Osteoblast (primary cell): Measurements from ENCODE around the gene TMPRSS13. TPM values are rescaled to one million over a fixed set of nuclear protein-coding genes. Genes with fewer than 3 reads are reported as not detected.

Experiments
- DNase-seq: peaks from one replicate; pipeline ENCODE4 v3.0.0; 2011; ENCODE audit warnings: low spot score, mixed read lengths; ENCODE audit not compliant: insufficient read length; ENCODE audit errors: missing footprints
- H2AFZ ChIP-seq: 2 replicates; pipeline ENCODE4 v1.6.0; 2011; ENCODE audit warnings: mild to moderate bottlenecking, low read length
- H3K27ac ChIP-seq: 2 replicates; pipeline ENCODE4 v1.5.1; 2011; ENCODE audit warnings: mild to moderate bottlenecking, low read depth, low read length, moderate library complexity
- H3K27me3 ChIP-seq: 2 replicates; pipeline ENCODE4 v1.6.0; 2012; ENCODE audit warnings: mild to moderate bottlenecking, control low read depth, inconsistent platforms, low read length, moderate library complexity; ENCODE audit not compliant: insufficient read depth
- H3K36me3 ChIP-seq: 2 replicates; pipeline ENCODE4 v1.5.1; 2011; ENCODE audit warnings: mild to moderate bottlenecking, low read length, control low read depth, moderate library complexity; ENCODE audit not compliant: insufficient read depth
- H3K4me1 ChIP-seq: 2 replicates; pipeline ENCODE4 v1.5.1; 2011; ENCODE audit warnings: mild to moderate bottlenecking, low read length, control low read depth, moderate library complexity; ENCODE audit not compliant: insufficient read depth
- H3K4me2 ChIP-seq: 2 replicates; pipeline ENCODE4 v1.6.0; 2011; ENCODE audit warnings: mild to moderate bottlenecking, low read length; ENCODE audit not compliant: insufficient read depth
- H3K4me3 ChIP-seq: fragments of 200-600 bp; sonication (generic); 3 replicates; pipeline ENCODE4 v1.5.1; 2012; ENCODE audit warnings: mild to moderate bottlenecking, low read length, inconsistent platforms; ENCODE audit not compliant: insufficient read depth
- H3K79me2 ChIP-seq: 2 replicates; pipeline ENCODE4 v1.6.0; 2012; ENCODE audit warnings: mild to moderate bottlenecking, low read length, control low read depth, inconsistent platforms; ENCODE audit not compliant: insufficient read depth
- H3K9me3 ChIP-seq: 2 replicates; pipeline ENCODE4 v1.5.1; 2011; ENCODE audit warnings: low read depth, low read length, control low read depth
- H4K20me1 ChIP-seq: 2 replicates; pipeline ENCODE4 v1.6.0; 2012; ENCODE audit warnings: mild to moderate bottlenecking, low read length, control low read depth; ENCODE audit not compliant: insufficient read depth
- total RNA-seq: library from RNA; depleted of rRNA; stranded (reverse); fragments of >200 nt; gene quantifications from 2 replicates; pipeline ENCODE4 v1.2.3, GENCODE V29; 2012
- TF ChIP-seq, protein P1 (sequence below): IDR thresholded peaks from 2 replicates; pipeline ENCODE4 v1.5.1; 2011; ENCODE audit warnings: mild to moderate bottlenecking, low read depth, low read length, moderate library complexity; ENCODE audit errors: extremely low read depth

The TMPRSS13 gene
- total RNA-seq, 1 donor = not detected

DNA sequence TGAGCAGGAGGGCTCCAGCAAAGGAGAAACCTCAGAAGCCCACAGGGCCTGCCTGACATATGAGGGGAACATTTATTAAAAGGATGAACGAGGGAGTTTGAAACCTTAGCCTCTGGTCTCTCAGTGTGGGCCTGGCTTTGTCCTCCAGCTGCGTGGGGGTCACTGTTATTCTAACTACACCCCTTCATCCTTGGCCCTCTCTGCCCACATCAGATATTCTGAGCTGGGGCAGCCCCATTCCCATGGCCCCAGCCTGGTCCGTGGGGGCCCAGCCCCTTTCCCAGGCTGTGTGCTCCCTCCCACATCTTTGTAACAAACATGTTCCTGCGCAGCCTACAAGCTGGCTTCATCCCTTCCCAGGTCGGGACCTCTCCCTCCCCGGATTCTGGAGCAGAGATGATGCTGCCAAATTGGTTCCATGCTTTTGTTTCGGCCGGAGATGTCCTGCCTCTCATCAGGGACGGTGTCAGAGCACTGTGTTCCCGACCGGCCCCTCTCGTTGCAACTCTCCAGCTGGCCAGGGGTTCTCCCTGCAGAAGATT lies 56.7 kb downstream of the TMPRSS13 start:
- no peaks in the 10 kb centered on the region for H3K4me1 ChIP-seq
- no peak for DNase-seq
- H3K27me3 ChIP-seq = peaks cover 35% of the 10 kb centered on the region
- no peaks in the 10 kb centered on the region for H3K79me2 ChIP-seq
- no peaks in the 10 kb centered on the region for H4K20me1 ChIP-seq
- TF ChIP-seq, protein P1, sequence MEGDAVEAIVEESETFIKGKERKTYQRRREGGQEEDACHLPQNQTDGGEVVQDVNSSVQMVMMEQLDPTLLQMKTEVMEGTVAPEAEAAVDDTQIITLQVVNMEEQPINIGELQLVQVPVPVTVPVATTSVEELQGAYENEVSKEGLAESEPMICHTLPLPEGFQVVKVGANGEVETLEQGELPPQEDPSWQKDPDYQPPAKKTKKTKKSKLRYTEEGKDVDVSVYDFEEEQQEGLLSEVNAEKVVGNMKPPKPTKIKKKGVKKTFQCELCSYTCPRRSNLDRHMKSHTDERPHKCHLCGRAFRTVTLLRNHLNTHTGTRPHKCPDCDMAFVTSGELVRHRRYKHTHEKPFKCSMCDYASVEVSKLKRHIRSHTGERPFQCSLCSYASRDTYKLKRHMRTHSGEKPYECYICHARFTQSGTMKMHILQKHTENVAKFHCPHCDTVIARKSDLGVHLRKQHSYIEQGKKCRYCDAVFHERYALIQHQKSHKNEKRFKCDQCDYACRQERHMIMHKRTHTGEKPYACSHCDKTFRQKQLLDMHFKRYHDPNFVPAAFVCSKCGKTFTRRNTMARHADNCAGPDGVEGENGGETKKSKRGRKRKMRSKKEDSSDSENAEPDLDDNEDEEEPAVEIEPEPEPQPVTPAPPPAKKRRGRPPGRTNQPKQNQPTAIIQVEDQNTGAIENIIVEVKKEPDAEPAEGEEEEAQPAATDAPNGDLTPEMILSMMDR = no peak
- no peak overlapping the region for H3K4me3 ChIP-seq
- no peak overlapping the region for H3K27ac ChIP-seq
- no peak overlapping the region for H2AFZ ChIP-seq
- H3K36me3 ChIP-seq = no peaks in the 10 kb centered on the region
- no peaks in the 10 kb centered on the region for H3K9me3 ChIP-seq
- no peak overlapping the region for H3K4me2 ChIP-seq

DNA sequence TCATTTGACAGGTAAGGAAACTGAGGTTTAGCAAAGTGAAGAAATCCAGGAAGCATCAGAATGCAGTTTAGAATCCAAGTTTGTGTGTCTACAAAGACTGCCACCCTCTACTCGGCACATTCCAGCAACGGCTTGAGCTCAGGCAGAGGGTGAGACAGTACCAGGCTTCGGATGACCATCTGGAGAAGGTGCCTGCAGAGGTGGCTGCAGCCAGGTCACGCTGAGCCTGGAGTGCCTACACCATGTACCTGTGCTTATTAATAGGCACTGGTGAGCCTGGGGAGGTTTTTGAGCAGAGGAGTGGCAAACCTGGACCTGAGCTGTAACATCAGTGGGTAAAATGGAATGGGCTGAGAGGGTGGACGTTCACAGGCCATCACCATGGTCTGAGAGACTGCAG lies 57.4 kb downstream of the TMPRSS13 start:
- Histone ChIP-seq H3K4me2 (no peak overlapping the region), H3K4me1 (no peaks in the 10 kb centered on the region), H3K27me3 (peaks cover 28% of the 10 kb centered on the region), H2AFZ (no peak overlapping the region), H3K4me3 (no peak overlapping the region), H3K79me2 (no peaks in the 10 kb centered on the region), H4K20me1 (no peaks in the 10 kb centered on the region), H3K9me3 (no peaks in the 10 kb centered on the region), H3K36me3 (no peaks in the 10 kb centered on the region), H3K27ac (no peak overlapping the region)
- DNase-seq = no peak
- TF ChIP-seq, protein P1 = no peak

DNA sequence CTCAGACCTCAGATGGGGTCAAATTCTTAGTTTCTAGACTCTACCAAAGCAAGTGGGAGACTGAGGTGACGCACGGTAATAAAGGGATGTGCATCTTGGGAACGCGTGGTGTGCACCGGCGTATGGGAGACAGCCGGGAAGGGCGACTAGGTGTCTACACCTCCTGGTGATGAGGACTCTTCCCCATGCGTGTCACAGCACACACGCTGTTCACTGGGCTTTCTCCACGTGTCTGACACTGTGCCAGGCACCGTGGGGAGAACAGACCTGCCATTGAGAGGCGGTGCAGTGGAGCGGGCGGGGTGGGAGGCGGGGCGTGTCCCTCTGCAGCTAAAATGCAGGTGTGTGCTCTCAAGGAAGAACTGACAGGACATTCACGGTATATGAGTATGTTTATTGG lies 58.0 kb downstream of the TMPRSS13 start:
- Histone ChIP-seq H3K9me3 (no peaks in the 10 kb centered on the region), H2AFZ (no peak overlapping the region), H3K27me3 (peaks cover 23% of the 10 kb centered on the region), H3K79me2 (no peaks in the 10 kb centered on the region), H3K4me2 (no peak overlapping the region), H3K4me1 (no peaks in the 10 kb centered on the region), H4K20me1 (no peaks in the 10 kb centered on the region), H3K36me3 (no peaks in the 10 kb centered on the region), H3K27ac (no peak overlapping the region), H3K4me3 (no peak overlapping the region)
- DNase-seq = no peak
- TF ChIP-seq, protein P1 = no peak

DNA sequence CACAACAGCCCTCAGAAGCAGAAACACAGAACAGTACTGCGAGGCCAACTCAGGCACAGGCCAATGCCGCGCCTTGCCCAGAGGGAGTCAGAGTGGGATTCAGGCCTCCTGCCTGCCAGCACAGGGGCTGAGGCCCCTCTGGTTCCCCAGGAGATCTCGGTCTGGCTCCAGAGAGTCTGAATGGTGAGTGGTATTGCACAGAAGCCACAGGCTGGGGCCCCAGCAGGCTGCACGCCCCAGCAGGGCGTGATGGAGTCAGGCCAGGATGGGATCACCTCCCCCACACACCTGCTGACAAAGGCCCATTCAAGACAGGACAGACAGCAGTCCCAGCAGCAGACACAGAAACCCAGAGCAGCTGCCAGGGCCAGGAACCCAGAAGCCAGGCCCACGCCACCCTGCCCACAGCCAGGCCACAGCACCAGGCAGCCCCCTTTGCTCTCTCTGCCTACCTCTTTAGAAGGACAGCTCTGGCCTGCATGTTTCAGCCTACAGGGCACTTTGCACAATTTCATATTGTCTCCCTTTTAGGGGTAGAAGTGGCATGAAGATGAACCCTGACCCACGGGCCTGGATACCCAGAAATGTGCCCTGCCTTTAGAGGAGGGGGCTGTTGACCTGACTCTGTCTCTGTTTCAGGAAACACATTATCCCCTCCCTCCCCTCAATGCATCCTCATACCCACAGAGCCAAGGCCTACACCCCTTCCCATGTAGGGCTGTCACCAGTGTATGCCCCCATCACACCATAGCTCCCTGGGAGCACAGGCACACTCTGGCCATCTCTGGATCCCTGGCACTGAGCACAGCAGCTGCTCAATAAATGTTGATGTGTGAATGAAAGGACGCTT lies 58.9 kb downstream of the TMPRSS13 start:
- Histone ChIP-seq H3K9me3 (no peaks in the 10 kb centered on the region), H3K4me3 (no peak overlapping the region), H2AFZ (no peak overlapping the region), H3K36me3 (no peaks in the 10 kb centered on the region), H3K79me2 (no peaks in the 10 kb centered on the region), H4K20me1 (no peaks in the 10 kb centered on the region), H3K4me1 (no peaks in the 10 kb centered on the region), H3K27ac (no peak overlapping the region), H3K27me3 (peaks cover 16% of the 10 kb centered on the region), H3K4me2 (no peak overlapping the region)
- no peak for DNase-seq
- TF ChIP-seq, protein P1 = no peak
